SU-DHL-6 (cell line): ENCODE measurements around the gene ITGA11.

Source experiments
- H2AFZ ChIP-seq: fragments of 200-600 bp; sonication (generic); 2 replicates; pipeline ENCODE4 v1.6.1; 2014; ENCODE audit warnings: low read depth, mild to moderate bottlenecking, moderate library complexity, mixed read lengths, antibody characterized with exemption, low read length; ENCODE audit not compliant: severe bottlenecking
- H3F3A ChIP-seq: fragments of 200-600 bp; shearing (Covaris generic); 2 replicates; pipeline ENCODE4 v1.6.0; 2016; ENCODE audit warnings: antibody characterized with exemption, mild to moderate bottlenecking; ENCODE audit not compliant: insufficient read depth
- H3K27ac ChIP-seq: fragments of 200-600 bp; sonication (generic); 2 replicates; pipeline ENCODE4 v1.5.1; 2016; ENCODE audit warnings: low read depth, mild to moderate bottlenecking, low read length, moderate library complexity, mixed read lengths
- H3K27me3 ChIP-seq: fragments of 200-600 bp; sonication (generic), shearing (Covaris generic); 2 replicates; pipeline ENCODE4 v1.6.0; 2014; ENCODE audit warnings: mild to moderate bottlenecking, low read length
- H3K36me3 ChIP-seq: fragments of 200-600 bp; sonication (generic); 2 replicates; pipeline ENCODE4 v1.6.1; 2014; ENCODE audit warnings: mild to moderate bottlenecking, low read length, mixed read lengths
- H3K4me2 ChIP-seq: fragments of 300-600, 200-600 bp; shearing (Covaris generic), sonication (generic); 2 replicates; pipeline ENCODE4 v1.6.0; 2014; ENCODE audit warnings: low read length, low read depth, mild to moderate bottlenecking; ENCODE audit not compliant: poor library complexity, severe bottlenecking
- H3K4me3 ChIP-seq: fragments of 200-600 bp; sonication (generic); 2 replicates; pipeline ENCODE4 v1.5.1; 2014; ENCODE audit warnings: antibody characterized with exemption, low read length, mild to moderate bottlenecking, mixed read lengths; ENCODE audit not compliant: insufficient read depth, poor library complexity, severe bottlenecking
- H3K79me2 ChIP-seq: fragments of 200-600 bp; sonication (generic); 2 replicates; pipeline ENCODE4 v1.6.1; 2014; ENCODE audit warnings: mild to moderate bottlenecking, low read length, moderate library complexity; ENCODE audit not compliant: insufficient read depth
- H3K9ac ChIP-seq: fragments of 200-600 bp; sonication (generic); 2 replicates; pipeline ENCODE4 v1.7.0; 2014; ENCODE audit warnings: mild to moderate bottlenecking, low read length
- H3K9me2 ChIP-seq: fragments of 200-600 bp; sonication (generic); replicated peaks from 2 replicates; pipeline ENCODE4 v1.6.1; 2014; ENCODE audit warnings: low read length; ENCODE audit not compliant: insufficient read depth
- H3K9me3 ChIP-seq: fragments of 200-600 bp; sonication (generic); 2 replicates; pipeline ENCODE4 v1.6.1; 2014; ENCODE audit warnings: low read length, mixed read lengths; ENCODE audit not compliant: insufficient read depth
- H4K20me1 ChIP-seq: fragments of 200-600 bp; sonication (generic); 2 replicates; pipeline ENCODE4 v1.6.1; 2014; ENCODE audit warnings: low read depth, mild to moderate bottlenecking, antibody characterized with exemption, low read length, moderate library complexity, mixed read lengths
- EZH2phosphoT487 ChIP-seq: fragments of 200-600 bp; sonication (generic), shearing (Covaris generic); conservative IDR thresholded peaks from 2 replicates; pipeline ENCODE4 v1.6.1; 2018; ENCODE audit warnings: mild to moderate bottlenecking, antibody characterized with exemption, low read length, moderate library complexity, mixed read lengths
- TF ChIP-seq, protein P1 (sequence below): fragments of 200-600 bp; sonication (generic); IDR thresholded peaks from one replicate; pipeline ENCODE4 v1.5.1; 2017; ENCODE audit warnings: antibody characterized with exemption, mild to moderate bottlenecking, low read length, moderate library complexity; ENCODE audit not compliant: insufficient read depth, poor library complexity, severe bottlenecking

The ITGA11 gene

DNA sequence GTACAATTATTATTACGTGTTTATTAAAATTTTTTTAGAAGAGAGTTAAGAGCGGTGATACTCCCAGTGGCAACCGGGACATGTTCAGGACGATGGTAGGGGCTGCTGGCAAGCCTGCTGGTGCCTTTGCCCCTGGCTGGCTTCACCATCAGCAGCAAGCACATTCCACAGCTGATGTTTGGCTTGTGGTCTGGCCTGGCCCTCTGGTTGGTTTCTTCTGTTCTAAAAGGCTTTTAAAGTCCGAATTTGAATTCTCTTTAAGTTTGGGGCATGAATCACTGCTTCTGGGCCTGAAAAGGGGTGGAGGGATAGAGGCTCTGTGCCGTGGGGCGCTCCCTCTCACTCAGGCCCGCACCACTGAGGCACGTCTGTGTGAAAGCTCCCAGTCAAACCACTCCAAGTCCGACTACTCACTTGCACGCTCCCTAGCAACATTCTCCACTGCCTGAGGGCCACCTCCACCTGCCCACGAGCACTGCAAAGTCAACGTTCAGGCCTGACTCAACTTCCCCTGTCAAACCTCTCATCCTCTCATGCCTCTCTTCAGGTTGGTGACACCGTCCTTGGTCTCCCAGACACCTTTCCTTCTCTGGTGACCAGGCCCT is 10.1 kb downstream of the ITGA11 start:
- Histone ChIP-seq H3K27ac (no peak overlapping the region), H3K9me2 (no peaks in the 10 kb centered on the region), H3K27me3 (no peaks in the 10 kb centered on the region), H3K9me3 (no peaks in the 10 kb centered on the region), H3F3A (no peaks in the 10 kb centered on the region), H2AFZ (no peak overlapping the region), H3K36me3 (no peaks in the 10 kb centered on the region), H3K4me2 (no peak overlapping the region), H4K20me1 (no peaks in the 10 kb centered on the region), H3K4me3 (no peak overlapping the region), H3K9ac (no peak overlapping the region), H3K79me2 (no peaks in the 10 kb centered on the region)
- TF ChIP-seq, protein P1, sequence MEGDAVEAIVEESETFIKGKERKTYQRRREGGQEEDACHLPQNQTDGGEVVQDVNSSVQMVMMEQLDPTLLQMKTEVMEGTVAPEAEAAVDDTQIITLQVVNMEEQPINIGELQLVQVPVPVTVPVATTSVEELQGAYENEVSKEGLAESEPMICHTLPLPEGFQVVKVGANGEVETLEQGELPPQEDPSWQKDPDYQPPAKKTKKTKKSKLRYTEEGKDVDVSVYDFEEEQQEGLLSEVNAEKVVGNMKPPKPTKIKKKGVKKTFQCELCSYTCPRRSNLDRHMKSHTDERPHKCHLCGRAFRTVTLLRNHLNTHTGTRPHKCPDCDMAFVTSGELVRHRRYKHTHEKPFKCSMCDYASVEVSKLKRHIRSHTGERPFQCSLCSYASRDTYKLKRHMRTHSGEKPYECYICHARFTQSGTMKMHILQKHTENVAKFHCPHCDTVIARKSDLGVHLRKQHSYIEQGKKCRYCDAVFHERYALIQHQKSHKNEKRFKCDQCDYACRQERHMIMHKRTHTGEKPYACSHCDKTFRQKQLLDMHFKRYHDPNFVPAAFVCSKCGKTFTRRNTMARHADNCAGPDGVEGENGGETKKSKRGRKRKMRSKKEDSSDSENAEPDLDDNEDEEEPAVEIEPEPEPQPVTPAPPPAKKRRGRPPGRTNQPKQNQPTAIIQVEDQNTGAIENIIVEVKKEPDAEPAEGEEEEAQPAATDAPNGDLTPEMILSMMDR: no peak
- no peak for TF ChIP-seq EZH2phosphoT487

DNA sequence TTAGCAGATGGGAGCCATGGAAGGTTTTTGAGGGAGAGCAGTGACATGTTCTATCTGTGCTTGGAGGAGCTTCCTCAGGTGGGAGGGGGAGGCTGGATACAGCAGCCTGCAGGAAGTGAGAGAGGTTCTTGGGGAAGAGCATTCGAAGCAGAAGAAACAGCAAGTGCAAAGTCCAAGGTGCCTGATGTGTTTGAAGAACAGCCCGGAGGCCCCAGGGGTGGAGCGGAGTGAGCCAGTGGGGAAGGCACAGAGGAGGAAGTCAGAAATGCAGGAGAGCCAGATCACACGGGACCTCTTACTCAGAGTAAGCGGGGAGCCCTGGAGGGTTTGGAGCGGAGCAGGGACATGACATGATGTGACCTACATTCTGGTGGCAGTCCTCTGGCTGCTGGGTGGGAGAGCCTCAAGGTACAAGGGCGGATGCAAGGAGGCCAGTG is 10.8 kb downstream of the ITGA11 start:
- Histone ChIP-seq H3K79me2 (no peaks in the 10 kb centered on the region), H4K20me1 (no peaks in the 10 kb centered on the region), H3K4me3 (no peak overlapping the region), H3K36me3 (no peaks in the 10 kb centered on the region), H3K27ac (no peak overlapping the region), H2AFZ (no peak overlapping the region), H3K4me2 (no peak overlapping the region), H3F3A (no peaks in the 10 kb centered on the region), H3K9ac (no peak overlapping the region), H3K9me2 (no peaks in the 10 kb centered on the region), H3K9me3 (no peaks in the 10 kb centered on the region), H3K27me3 (no peaks in the 10 kb centered on the region)
- TF ChIP-seq, protein P1: no peak
- TF ChIP-seq EZH2phosphoT487: no peak

DNA sequence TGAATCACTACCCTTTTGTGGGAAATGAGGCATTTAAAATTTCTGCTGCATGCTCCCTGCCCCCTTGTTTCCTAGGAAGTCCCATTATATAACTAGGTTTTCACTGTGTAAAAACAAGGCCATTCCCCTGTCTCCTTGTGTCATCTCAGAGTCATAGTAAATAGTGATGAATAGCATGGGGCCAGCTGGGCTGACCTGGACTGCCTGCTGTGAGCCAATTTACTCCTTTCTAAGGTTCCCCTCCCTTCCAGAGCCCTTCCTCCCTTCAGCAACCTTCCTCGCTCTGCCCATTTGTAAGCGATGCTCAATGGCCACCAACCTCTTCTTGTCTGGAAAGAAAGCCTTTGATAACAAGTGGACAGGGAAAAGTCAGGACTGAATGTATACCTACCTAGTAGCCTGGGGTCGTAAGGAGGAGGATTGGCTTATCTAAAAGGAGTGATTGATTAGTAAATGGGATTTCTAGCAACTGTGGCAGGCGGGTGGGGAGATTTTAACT is 11.7 kb downstream of the ITGA11 start:
- H3K9me2 ChIP-seq: no peaks in the 10 kb centered on the region
- H3K4me2 ChIP-seq: no peak overlapping the region
- no peak overlapping the region for H3K4me3 ChIP-seq
- no peaks in the 10 kb centered on the region for H3K79me2 ChIP-seq
- H3K36me3 ChIP-seq: no peaks in the 10 kb centered on the region
- no peak for TF ChIP-seq EZH2phosphoT487
- TF ChIP-seq, protein P1: no peak
- H3F3A ChIP-seq: no peaks in the 10 kb centered on the region
- H3K27me3 ChIP-seq: no peaks in the 10 kb centered on the region
- no peaks in the 10 kb centered on the region for H3K9me3 ChIP-seq
- no peak overlapping the region for H3K27ac ChIP-seq
- H2AFZ ChIP-seq: no peak overlapping the region
- no peaks in the 10 kb centered on the region for H4K20me1 ChIP-seq
- no peak overlapping the region for H3K9ac ChIP-seq
